HG03039 (cell line): ENCODE data around the gene PGLYRP1.

Experiments
- ATAC-seq: cut with Tn5 transposase; IDR thresholded peaks from one replicate; pipeline ENCODE4 v1.9.1; 2021; ENCODE audit warnings: mild to moderate bottlenecking, moderate library complexity; ENCODE audit not compliant: unreplicated experiment

The PGLYRP1 gene

GRCh38 chr19:46033401-46033800 is 10.5 kb upstream of the PGLYRP1 start:
- no peak for ATAC-seq

- no peak for ATAC-seq
Measured at GRCh38 chr19:46032597-46033025, 9.8 kb upstream of the PGLYRP1 start.

GRCh38 chr19:46031781-46032596 is 9.1 kb upstream of the PGLYRP1 start:
- ATAC-seq: no peak

- ATAC-seq: no peak
Measured at GRCh38 chr19:46030812-46031550, 8.1 kb upstream of the PGLYRP1 start.

- no peak for ATAC-seq
Measured at GRCh38 chr19:46025835-46026234, 3.0 kb upstream of the PGLYRP1 start.

- ATAC-seq: no peak
Measured at GRCh38 chr19:46023311-46023779, 492 bp upstream of the PGLYRP1 start.

- no peak for ATAC-seq
Measured at GRCh38 chr19:46022061-46022430, 807 bp downstream of the PGLYRP1 start.

GRCh38 chr19:46021531-46022041 is 1.3 kb downstream of the PGLYRP1 start:
- ATAC-seq: no peak

GRCh38 chr19:46020819-46021125 is 2.1 kb downstream of the PGLYRP1 start:
- ATAC-seq: no peak

GRCh38 chr19:46019270-46019669 is 3.6 kb downstream of the PGLYRP1 start:
- ATAC-seq: no peak

- ATAC-seq: no peak
Measured at GRCh38 chr19:46018729-46019251, 4.1 kb downstream of the PGLYRP1 start.

GRCh38 chr19:46017874-46018675 is 4.8 kb downstream of the PGLYRP1 start:
- no peak for ATAC-seq

- no peak for ATAC-seq
Measured at GRCh38 chr19:46017095-46017429, 5.8 kb downstream of the PGLYRP1 start.

GRCh38 chr19:46016426-46017094 is 6.3 kb downstream of the PGLYRP1 start:
- no peak for ATAC-seq

- ATAC-seq: no peak
Measured at GRCh38 chr19:46015687-46016425, 7.0 kb downstream of the PGLYRP1 start.

- ATAC-seq: no peak
Measured at GRCh38 chr19:46014941-46015686, 7.7 kb downstream of the PGLYRP1 start.

GRCh38 chr19:46014534-46014933 is 8.3 kb downstream of the PGLYRP1 start:
- ATAC-seq: no peak

GRCh38 chr19:46009530-46010510 is 13.0 kb downstream of the PGLYRP1 start:
- no peak for ATAC-seq
